ENCODE data around the gene RTN4IP1.
"Not testable (repeated sequence)": the region's sequence is repeated elsewhere in the genome, so short reads cannot be mapped to it uniquely, and the experiment has no call there.

DNA sequence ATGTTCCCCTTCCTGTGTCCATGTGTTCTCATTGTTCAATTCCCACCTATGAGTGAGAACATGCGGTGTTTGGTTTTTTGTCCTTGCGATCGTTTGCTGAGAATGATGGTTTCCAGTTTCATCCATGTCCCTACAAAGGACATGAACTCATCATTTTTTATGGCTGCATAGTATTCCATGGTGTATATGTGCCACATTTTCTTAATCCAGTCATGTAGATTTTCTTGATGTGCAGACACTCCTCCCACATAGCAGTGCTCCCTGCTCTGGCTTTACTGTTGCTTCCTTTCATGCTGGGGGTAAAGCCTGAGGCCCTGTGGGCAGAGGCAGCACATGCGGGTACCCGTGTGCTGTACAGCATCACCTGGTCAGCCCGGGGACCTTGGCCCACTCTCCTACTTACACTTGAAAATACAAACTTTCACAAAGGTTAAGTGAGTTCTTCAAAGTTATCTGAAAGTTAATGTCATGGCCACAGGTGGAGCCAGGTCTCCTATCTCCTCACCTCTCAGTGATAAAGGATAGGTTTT lies 80.3 kb downstream of the RTN4IP1 start:
- TF ChIP-seq POLR2AphosphoS5 (IDR thresholded peaks at IDR 0.05; ENCODE audit: low read depth, low read length); POLR2A (IDR thresholded peaks at IDR 0.05; ENCODE audit: low read depth, low read length); TAF1 (IDR thresholded peaks at IDR 0.05; ENCODE audit: borderline replicate concordance, low read depth, low read length): not testable (repeated sequence)

Data from GM12892 (cell line).